Astrocyte of the cerebellum (primary cell): ENCODE results near the gene FAXDC2.

Source experiments
- DNase-seq: peaks from one replicate; pipeline ENCODE4 v3.0.0-alpha.2; 2011; ENCODE audit warnings: low read depth
- H3K4me3 ChIP-seq: 2 replicates; pipeline ENCODE4 v1.5.1; 2011; ENCODE audit warnings: mild to moderate bottlenecking, low read depth, low read length, moderate library complexity
- in situ Hi-C: cut with HindIII; loops from 2 replicates; pipeline ENCODE4 v1.10.0; 2017; ENCODE audit warnings: low sequenced_read_pairs
- TF ChIP-seq, protein P1 (sequence below): IDR thresholded peaks from 2 replicates; pipeline ENCODE4 v1.5.1; 2012; ENCODE audit warnings: low read length, low read depth, moderate library complexity, mild to moderate bottlenecking; ENCODE audit errors: missing control alignments

The FAXDC2 gene, protein sequence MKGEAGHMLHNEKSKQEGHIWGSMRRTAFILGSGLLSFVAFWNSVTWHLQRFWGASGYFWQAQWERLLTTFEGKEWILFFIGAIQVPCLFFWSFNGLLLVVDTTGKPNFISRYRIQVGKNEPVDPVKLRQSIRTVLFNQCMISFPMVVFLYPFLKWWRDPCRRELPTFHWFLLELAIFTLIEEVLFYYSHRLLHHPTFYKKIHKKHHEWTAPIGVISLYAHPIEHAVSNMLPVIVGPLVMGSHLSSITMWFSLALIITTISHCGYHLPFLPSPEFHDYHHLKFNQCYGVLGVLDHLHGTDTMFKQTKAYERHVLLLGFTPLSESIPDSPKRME

DNA sequence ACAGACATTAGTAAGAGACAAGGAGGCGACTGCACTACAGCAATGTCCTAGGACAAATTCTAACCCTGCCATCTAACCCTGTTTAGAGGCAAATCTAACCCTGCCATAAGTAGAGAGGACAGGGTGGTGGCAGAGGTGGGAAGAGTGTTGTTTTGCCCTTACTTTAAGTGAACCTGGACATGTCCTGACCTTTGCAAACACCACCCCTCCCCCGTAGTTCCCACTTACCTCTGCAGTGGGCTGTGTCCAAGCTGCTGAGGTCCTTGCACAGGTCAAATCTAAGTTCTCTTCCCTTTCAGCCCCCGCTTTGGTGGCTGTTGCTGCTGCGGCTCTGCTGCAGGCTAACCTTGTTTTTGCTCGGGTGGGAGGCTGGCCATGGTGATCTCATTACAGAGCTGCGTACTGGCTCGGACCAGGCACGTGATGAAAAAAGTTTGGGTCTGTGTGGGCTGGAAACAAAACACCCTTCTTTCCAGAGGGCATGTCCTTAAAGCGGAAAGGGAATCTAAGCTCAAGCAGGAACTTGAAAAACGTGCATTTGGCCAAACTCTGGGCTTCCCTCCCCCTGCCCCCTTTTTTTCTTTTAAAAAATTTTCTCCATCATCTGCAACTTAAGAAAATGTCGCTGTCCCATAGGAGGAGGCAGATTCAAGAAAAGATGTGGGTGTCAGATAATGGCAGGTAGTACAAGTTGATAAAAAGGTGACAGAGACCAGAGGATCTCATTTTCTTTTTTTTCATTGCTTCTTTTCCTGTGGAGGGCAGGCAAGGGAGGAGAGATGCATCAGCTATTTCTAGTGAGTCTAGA lies at the start of gene FAXDC2:
Gene FAXDC2 (minus strand): TSS at position 349 of the 808 bp plus-strand sequence. CDS start 12,425 bp downstream, outside the sequence.
- peak; percentile 68 for DNase-seq
- in situ Hi-C loops, result no loop called here
- TF ChIP-seq, protein P1, sequence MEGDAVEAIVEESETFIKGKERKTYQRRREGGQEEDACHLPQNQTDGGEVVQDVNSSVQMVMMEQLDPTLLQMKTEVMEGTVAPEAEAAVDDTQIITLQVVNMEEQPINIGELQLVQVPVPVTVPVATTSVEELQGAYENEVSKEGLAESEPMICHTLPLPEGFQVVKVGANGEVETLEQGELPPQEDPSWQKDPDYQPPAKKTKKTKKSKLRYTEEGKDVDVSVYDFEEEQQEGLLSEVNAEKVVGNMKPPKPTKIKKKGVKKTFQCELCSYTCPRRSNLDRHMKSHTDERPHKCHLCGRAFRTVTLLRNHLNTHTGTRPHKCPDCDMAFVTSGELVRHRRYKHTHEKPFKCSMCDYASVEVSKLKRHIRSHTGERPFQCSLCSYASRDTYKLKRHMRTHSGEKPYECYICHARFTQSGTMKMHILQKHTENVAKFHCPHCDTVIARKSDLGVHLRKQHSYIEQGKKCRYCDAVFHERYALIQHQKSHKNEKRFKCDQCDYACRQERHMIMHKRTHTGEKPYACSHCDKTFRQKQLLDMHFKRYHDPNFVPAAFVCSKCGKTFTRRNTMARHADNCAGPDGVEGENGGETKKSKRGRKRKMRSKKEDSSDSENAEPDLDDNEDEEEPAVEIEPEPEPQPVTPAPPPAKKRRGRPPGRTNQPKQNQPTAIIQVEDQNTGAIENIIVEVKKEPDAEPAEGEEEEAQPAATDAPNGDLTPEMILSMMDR, result no peak
- H3K4me3 ChIP-seq, result peak within 1 kb of the TSS; percentile 74

DNA sequence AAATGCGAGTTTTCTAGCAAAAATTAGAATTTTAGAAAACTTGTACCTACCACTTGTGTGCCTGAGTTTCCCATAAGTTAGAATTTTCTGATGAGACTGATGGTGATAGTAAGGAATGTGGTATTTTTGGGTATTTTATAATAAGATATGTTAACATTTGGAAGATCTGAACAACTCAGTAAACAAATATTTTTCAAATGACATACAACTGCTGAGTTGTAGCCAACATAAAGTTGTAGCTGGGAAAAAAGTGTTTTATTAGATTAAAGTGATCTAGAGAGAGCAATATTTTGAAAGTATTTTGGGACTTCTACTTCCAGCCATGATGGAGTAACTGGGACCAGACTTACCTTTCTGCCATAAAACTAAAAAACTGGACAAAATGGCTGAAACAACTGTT lies 49.7 kb upstream of the FAXDC2 start:
- H3K4me3 ChIP-seq, result no peak overlapping the region
- in situ Hi-C loops, result no loop called here
- TF ChIP-seq, protein P1, result no peak
- DNase-seq, result no peak

DNA sequence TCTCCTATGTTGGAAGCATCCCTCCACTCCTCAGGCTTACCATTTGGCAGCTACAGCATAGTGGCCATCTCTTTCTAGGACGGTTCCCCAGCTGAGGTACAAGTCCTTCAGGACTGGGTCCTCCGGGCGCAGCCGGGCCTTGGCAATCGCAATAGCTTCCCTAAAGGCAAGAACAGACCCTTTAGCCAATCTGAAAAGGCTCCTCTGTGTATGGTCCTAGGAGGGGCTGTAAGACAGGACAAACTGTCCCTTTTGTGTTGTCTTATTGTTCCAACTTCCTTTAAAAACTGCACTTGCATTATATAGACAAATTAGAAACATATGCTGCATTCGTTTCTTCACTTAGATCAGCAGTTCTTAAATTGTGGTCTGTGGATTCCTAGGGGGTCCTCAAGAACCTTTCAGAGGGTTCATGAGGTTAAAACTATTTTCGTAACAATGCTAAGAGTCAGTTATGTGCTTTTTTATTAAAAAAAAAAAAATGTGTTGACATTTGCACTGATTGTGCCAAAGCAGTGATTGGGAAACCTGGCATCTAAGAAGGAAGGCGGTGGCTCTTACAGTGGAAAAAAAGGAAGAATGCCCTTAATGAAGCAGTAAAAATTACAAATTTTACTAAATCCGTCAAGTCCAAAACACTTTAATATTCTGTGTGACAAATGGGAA lies 48.9 kb upstream of the FAXDC2 start:
- no peak overlapping the region for H3K4me3 ChIP-seq
- TF ChIP-seq, protein P1, result no peak
- DNase-seq, result peak; percentile 31
- in situ Hi-C loops, result no loop called here

DNA sequence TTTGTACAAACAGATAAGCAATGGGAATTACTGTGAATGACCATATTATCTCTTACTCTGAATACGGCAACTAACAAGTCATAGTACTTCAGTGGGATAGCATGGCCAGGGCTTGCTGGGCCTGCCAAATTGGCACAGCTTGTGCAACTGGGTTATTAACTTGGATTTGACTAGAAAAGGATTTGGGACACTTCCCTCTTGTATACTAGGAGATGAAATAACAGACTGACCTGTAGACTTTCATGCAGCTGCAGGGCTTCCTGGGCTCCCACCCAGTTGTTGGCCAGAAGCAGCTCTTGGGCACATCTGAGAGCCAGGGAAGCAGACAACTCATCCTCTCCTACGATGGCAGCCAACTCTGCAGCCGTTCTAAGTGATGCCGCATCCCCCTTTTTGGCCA lies 47.8 kb upstream of the FAXDC2 start:
- in situ Hi-C loops, result no loop called here
- TF ChIP-seq, protein P1, result no peak
- no peak overlapping the region for H3K4me3 ChIP-seq
- DNase-seq, result no peak

DNA sequence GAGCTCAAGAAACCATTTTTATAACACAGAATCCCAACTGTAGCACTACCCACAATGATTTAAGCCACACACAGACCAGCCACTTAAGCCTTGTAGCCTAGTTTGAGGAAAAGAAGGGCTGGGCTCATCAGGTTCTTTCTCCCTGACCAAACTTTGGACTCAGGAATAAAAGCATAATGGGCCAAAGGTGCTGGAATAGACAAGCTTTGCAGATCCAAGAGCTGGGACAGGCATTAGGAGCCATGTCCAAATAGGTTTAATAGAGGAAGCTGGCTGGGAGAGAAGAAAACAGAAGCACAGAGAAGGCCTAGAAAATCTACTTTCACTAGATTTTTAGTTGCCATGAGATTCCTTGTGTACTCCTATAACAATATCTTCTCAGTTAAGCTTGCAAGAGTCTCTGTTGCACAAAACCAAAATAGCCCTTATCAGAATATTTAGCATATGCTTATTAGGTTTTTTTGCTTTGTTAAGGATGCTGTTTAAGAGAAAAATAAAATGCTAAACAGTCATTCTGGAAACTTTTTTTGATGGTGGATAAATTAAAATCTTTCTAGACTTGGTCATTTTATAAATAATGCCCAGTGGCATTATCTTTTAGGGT lies 46.3 kb upstream of the FAXDC2 start:
- TF ChIP-seq, protein P1, result no peak
- no peak for DNase-seq
- in situ Hi-C loops, result no loop called here
- no peak overlapping the region for H3K4me3 ChIP-seq
